H1 (cell line): ENCODE measurements around the gene KLHL29.

Experiments
- BRCA1 ChIP-seq: IDR thresholded peaks from 2 replicates; pipeline ENCODE4 v1.6.1; 2012; ENCODE audit warnings: low read depth, low read length, improper control_type of control experiment
- CREB1 ChIP-seq: IDR thresholded peaks from 2 replicates; pipeline ENCODE4 v1.6.1; 2012; ENCODE audit warnings: inconsistent platforms
- POLR2A ChIP-seq, 2 experiments: IDR thresholded peaks; 1 replicate in 1 of 2; 2 replicates in 1 of 2; pipeline ENCODE4 v1.6.1; 2011; ENCODE audit warnings: low read depth in 2 of 2, low read length in 2 of 2, mild to moderate bottlenecking in 2 of 2; ENCODE audit errors: control extremely low read depth in 1 of 2
- POLR2AphosphoS5 ChIP-seq: IDR thresholded peaks from 2 replicates; pipeline ENCODE4 v1.6.1; 2011; ENCODE audit warnings: low read depth, low read length
- SIN3A ChIP-seq, 2 experiments: IDR thresholded peaks in 1 of 2; conservative IDR thresholded peaks in 1 of 2; 2 replicates each; pipeline ENCODE4 v1.6.1; 2011 to 2012; ENCODE audit warnings: low read length in 2 of 2, improper control_type of control experiment in 1 of 2, low read depth in 1 of 2, mild to moderate bottlenecking in 1 of 2
- SP4 ChIP-seq: IDR thresholded peaks from 2 replicates; pipeline ENCODE4 v1.6.1; 2012; ENCODE audit warnings: low read length, inconsistent platforms
- TAF7 ChIP-seq: optimal IDR thresholded peaks from 2 replicates; pipeline ENCODE3; 2011; ENCODE audit warnings: low read depth, mild to moderate bottlenecking, inconsistent platforms, low read length, moderate library complexity, borderline replicate concordance
- TF ChIP-seq, protein P1 (sequence below), 3 experiments: IDR thresholded peaks; 1 replicate in 2 of 3; 2 replicates in 1 of 3; pipeline versions ENCODE4 v1.5.1 to v1.6.1; 2011; ENCODE audit warnings: low read length in 3 of 3, mild to moderate bottlenecking in 3 of 3, inconsistent platforms in 2 of 3, low read depth in 1 of 3, moderate library complexity in 1 of 3; ENCODE audit not compliant: insufficient read depth in 1 of 3; ENCODE audit errors: control extremely low read depth in 1 of 3
- TF ChIP-seq, protein P2 (sequence below): IDR thresholded peaks from 2 replicates; pipeline ENCODE4 v1.6.1; 2012; ENCODE audit warnings: inconsistent platforms

DNA sequence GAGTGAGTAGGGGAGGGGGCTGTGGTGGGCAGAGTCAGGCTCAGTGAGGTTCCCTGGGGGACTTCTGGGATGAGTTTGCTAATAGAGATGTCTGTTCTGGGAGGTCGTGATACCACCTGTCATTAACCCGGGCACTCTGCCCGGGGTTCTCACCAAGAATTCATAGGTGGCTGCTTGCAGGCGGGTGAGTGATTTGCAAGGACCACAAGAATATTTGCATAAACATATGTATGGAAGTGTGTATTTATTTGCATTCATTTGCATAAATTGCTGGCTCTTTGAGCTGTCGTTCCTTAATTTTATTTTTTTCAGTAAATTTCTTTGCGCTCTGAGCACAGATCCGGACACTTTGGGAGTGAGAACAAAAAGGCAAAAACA, 282.0 kb downstream of the KLHL29 start:
- TF ChIP-seq, protein P1, sequence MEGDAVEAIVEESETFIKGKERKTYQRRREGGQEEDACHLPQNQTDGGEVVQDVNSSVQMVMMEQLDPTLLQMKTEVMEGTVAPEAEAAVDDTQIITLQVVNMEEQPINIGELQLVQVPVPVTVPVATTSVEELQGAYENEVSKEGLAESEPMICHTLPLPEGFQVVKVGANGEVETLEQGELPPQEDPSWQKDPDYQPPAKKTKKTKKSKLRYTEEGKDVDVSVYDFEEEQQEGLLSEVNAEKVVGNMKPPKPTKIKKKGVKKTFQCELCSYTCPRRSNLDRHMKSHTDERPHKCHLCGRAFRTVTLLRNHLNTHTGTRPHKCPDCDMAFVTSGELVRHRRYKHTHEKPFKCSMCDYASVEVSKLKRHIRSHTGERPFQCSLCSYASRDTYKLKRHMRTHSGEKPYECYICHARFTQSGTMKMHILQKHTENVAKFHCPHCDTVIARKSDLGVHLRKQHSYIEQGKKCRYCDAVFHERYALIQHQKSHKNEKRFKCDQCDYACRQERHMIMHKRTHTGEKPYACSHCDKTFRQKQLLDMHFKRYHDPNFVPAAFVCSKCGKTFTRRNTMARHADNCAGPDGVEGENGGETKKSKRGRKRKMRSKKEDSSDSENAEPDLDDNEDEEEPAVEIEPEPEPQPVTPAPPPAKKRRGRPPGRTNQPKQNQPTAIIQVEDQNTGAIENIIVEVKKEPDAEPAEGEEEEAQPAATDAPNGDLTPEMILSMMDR (IDR thresholded peaks at IDR 0.05; ENCODE audit: control extremely low read depth in 1 of 3, insufficient read depth in 1 of 3, low read depth in 1 of 3, low read length in 3 of 3) = no peak
- TF ChIP-seq SIN3A (conservative IDR thresholded peaks at IDR 0.05 in 1 of 2, IDR thresholded peaks at IDR 0.05 in 1 of 2; ENCODE audit: low read depth in 1 of 2, low read length in 2 of 2) (no peak), POLR2AphosphoS5 (no peak), POLR2A (IDR thresholded peaks at IDR 0.05; ENCODE audit: control extremely low read depth in 1 of 2, low read depth in 2 of 2, low read length in 2 of 2) (no peak), CREB1 (no peak), SP4 (no peak), TAF7 (no peak), BRCA1 (no peak)
- TF ChIP-seq, protein P2, sequence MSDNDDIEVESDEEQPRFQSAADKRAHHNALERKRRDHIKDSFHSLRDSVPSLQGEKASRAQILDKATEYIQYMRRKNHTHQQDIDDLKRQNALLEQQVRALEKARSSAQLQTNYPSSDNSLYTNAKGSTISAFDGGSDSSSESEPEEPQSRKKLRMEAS = no peak
